Measurements from ENCODE around the gene CHST7.

The CHST7 gene

DNA sequence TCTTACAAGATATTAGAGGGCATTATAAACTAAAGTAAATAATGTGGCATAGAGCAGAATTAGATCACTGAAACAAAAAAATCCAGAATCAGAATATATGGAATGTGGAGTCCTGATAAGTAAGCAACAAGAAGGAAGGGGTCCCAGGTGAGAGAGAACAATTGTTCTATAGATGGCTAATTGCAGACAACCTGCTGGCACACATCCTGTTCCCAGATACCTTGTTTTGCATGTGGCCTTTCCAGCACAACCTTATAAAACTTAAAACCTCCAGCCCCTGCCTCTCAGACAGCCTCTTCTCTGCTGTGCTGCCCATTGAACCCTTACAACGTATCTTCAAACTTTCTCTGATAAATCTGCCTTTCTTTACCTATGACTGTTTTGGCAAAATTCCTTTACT is 23.7 kb upstream of the CHST7 start:
- no peak for DNase-seq (ENCODE audit: extremely low read depth, low read depth)
- TF ChIP-seq, protein P1, sequence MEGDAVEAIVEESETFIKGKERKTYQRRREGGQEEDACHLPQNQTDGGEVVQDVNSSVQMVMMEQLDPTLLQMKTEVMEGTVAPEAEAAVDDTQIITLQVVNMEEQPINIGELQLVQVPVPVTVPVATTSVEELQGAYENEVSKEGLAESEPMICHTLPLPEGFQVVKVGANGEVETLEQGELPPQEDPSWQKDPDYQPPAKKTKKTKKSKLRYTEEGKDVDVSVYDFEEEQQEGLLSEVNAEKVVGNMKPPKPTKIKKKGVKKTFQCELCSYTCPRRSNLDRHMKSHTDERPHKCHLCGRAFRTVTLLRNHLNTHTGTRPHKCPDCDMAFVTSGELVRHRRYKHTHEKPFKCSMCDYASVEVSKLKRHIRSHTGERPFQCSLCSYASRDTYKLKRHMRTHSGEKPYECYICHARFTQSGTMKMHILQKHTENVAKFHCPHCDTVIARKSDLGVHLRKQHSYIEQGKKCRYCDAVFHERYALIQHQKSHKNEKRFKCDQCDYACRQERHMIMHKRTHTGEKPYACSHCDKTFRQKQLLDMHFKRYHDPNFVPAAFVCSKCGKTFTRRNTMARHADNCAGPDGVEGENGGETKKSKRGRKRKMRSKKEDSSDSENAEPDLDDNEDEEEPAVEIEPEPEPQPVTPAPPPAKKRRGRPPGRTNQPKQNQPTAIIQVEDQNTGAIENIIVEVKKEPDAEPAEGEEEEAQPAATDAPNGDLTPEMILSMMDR (IDR thresholded peaks at IDR 0.05; ENCODE audit: low read depth, low read length), result no peak

- TF ChIP-seq, protein P1 (IDR thresholded peaks at IDR 0.05; ENCODE audit: low read depth, low read length), result no peak
- no peak for DNase-seq (ENCODE audit: extremely low read depth, low read depth)
Measured at GRCh38 chrX:46551494-46552128, 22.0 kb upstream of the CHST7 start.

DNA sequence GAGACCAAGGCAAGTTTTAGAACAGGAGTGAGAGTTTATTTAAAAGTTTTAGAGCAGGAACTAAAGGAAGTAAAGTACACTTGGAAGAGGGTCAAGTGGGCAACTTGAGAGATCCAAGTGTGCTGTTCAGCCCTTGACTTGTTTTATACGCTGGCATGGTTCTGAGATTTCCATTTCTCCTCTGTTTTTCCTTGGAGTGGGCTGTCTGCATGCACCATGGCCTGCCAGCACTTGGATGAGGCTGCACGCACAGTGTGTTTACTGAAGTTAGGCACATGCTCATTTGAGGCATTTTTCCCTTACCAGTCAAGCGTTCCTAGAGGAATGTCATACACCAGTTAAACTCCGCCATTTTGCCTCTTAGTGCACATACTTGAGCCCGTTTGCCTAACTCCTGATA is 19.6 kb upstream of the CHST7 start:
- DNase-seq (ENCODE audit: extremely low read depth, low read depth), result no peak
- TF ChIP-seq, protein P1 (IDR thresholded peaks at IDR 0.05; ENCODE audit: low read depth, low read length), result no peak

DNA sequence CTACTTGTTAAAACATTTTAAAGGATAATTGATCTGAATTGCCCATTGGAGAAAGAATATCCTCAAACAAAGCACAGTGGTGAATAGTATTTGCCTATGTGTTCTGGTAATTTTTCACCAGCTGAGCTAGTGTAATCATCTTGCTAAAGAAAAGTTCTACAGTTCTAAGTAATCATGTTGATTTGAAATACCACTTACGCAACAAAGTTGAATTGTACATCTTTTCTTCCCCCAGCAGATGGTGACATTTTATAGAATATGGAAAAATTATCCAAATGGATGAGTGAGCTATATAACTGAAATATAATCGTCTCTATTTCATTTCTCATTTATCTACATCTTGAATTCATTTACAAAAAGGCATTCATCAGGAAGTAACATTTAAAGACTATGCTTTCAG is 18.6 kb upstream of the CHST7 start:
- no peak for DNase-seq (ENCODE audit: extremely low read depth, low read depth)

DNA sequence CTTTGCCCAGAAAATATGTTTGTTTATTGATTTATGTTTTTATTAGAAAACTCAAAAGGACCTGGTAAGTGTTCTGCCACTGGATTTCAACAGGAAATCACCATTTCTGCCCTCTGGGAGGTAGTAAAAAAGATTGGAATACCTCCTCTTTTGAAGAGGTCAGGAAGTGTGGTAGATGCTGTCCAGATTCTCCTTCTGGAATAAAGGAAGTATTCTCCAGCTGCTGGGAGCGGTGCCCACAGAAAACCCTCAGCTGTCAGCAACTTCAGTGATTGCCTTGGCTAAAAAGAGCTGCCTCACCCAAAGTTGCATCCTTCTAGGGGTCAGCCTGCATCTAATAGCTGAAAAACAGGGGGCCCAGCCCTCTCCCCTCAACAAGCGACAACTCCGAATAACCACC is 14.5 kb upstream of the CHST7 start:
- TF ChIP-seq, protein P1 (IDR thresholded peaks at IDR 0.05; ENCODE audit: low read depth, low read length), result no peak
- no peak for DNase-seq (ENCODE audit: extremely low read depth, low read depth)

More for the DNA sequence above, 18.6 kb upstream of the CHST7 start:
- TF ChIP-seq, protein P1 (IDR thresholded peaks at IDR 0.05; ENCODE audit: low read depth, low read length), result peak; percentile 22

GRCh38 chrX:46561824-46562657 is 11.5 kb upstream of the CHST7 start:
- TF ChIP-seq, protein P1 (IDR thresholded peaks at IDR 0.05; ENCODE audit: low read depth, low read length), result no peak
- no peak for DNase-seq (ENCODE audit: extremely low read depth, low read depth)

GRCh38 chrX:46567388-46567787 is 6.2 kb upstream of the CHST7 start:
- no peak for DNase-seq (ENCODE audit: extremely low read depth, low read depth)
- TF ChIP-seq, protein P1 (IDR thresholded peaks at IDR 0.05; ENCODE audit: low read depth, low read length), result no peak

Measured in AG09319 (cell line).